RWPE1 (cell line): ENCODE results near the gene RANBP9.

Experiments used
- CTCF ChIA-PET: fragments of 350-600 bp; sonication (Branson Sonifier 250); formaldehyde crosslinking; extraction: SDS; loops from one replicate; lab custom pipeline; 2021; lab: Yijun Ruan, JAX
- POLR2A ChIA-PET: fragments of 400-600 bp; formaldehyde crosslinking; extraction: SDS; loops from one replicate; lab custom pipeline; 2020; ENCODE audit warnings: antibody characterized with exemption; ENCODE audit not compliant: low non-redundant PET; lab: Yijun Ruan, JAX
- DNase-seq: peaks from one replicate; pipeline ENCODE4 v3.0.0; 2012; ENCODE audit warnings: low spot score
- H3K27ac ChIP-seq: fragments of 450-650 bp; 2 replicates; pipeline ENCODE4 v1.5.1; 2017
- CTCF ChIP-seq: fragments of 450-650 bp; conservative IDR thresholded peaks from 2 replicates; pipeline ENCODE4 v1.5.1; 2017; ENCODE audit warnings: low read depth, mild to moderate bottlenecking

RANBP9 gene

GRCh38 chr6:13678255-13678983 is 33.2 kb downstream of the RANBP9 start:
- no peak for DNase-seq
- no peak overlapping the region for H3K27ac ChIP-seq
- POLR2A ChIA-PET, result no interaction called here
- TF ChIP-seq CTCF, result no peak
- CTCF ChIA-PET, result interaction anchor here (0.6 kb wide), 1 partner anchor 1383 kb away, joined by 8 read pairs; no protein-coding TSS in a partner anchor

GRCh38 chr6:13677878-13678254 is 33.8 kb downstream of the RANBP9 start:
- no peak for TF ChIP-seq CTCF
- CTCF ChIA-PET, result no interaction called here
- DNase-seq, result no peak
- POLR2A ChIA-PET, result no interaction called here
- H3K27ac ChIP-seq, result no peak overlapping the region

- no peak for TF ChIP-seq CTCF
- CTCF ChIA-PET, result interaction anchor here (0.7 kb wide), 1 partner anchor 16 kb away, joined by 3 read pairs; no protein-coding TSS in a partner anchor
- POLR2A ChIA-PET, result no interaction called here
- no peak overlapping the region for H3K27ac ChIP-seq
- DNase-seq, result no peak
Measured at GRCh38 chr6:13676551-13677156, 35.0 kb downstream of the RANBP9 start.

GRCh38 chr6:13674533-13675190 is 37.0 kb downstream of the RANBP9 start:
- no peak for TF ChIP-seq CTCF
- DNase-seq, result no peak
- POLR2A ChIA-PET, result no interaction called here
- CTCF ChIA-PET, result interaction anchor here (0.6 to 0.8 kb wide), 2 partner anchors 32 to 131 kb away, joined by 3 read pairs; no protein-coding TSS in a partner anchor
- H3K27ac ChIP-seq, result no peak overlapping the region

- no peak for TF ChIP-seq CTCF
- no peak overlapping the region for H3K27ac ChIP-seq
- CTCF ChIA-PET, result no interaction called here
- POLR2A ChIA-PET, result interaction anchor here (0.8 kb wide), 1 partner anchor 664 kb away, joined by 3 read pairs; no protein-coding TSS in a partner anchor
- DNase-seq, result no peak
Measured at GRCh38 chr6:13673825-13674444, 37.7 kb downstream of the RANBP9 start.

- no peak for TF ChIP-seq CTCF
- CTCF ChIA-PET, result no interaction called here
- POLR2A ChIA-PET, result interaction anchor here (0.8 kb wide), 1 partner anchor 665 kb away, joined by 3 read pairs; no protein-coding TSS in a partner anchor
- H3K27ac ChIP-seq, result no peak overlapping the region
- no peak for DNase-seq
Measured at GRCh38 chr6:13673368-13673767, 38.3 kb downstream of the RANBP9 start.
